Upper lobe of left lung (tissue), 6 donors: ENCODE results near the gene JUP. TPM values are rescaled to one million over a fixed set of nuclear protein-coding genes. Genes with fewer than 3 reads are reported as not detected.

Experiments used
- ATAC-seq, 2 donors: fragments of 200-7000 bp; cut with Tn5 transposase; one replicate each; pipeline ENCODE4 v1.9.1; 2022; ENCODE audit warnings: mild to moderate bottlenecking in 2 of 2, moderate library complexity in 2 of 2; ENCODE audit not compliant: low FRiP score in 2 of 2
- DNase-seq, 2 donors: peaks; one replicate each; pipeline ENCODE4 v3.0.0-alpha.2; 2019 to 2020
- H3K27ac ChIP-seq, 4 donors: fragments of 200-600 bp; sonication (generic); one replicate each; pipeline ENCODE4 v1.5.1; 2016 to 2019
- H3K27me3 ChIP-seq, 4 donors: fragments of 200-600 bp; sonication (generic); one replicate each; pipeline ENCODE4 v1.5.1; 2017 to 2019
- H3K36me3 ChIP-seq, 4 donors: fragments of 200-600 bp; sonication (generic); one replicate each; pipeline ENCODE4 v1.5.1; 2016 to 2019
- H3K4me1 ChIP-seq, 4 donors: fragments of 200-600 bp; sonication (generic); one replicate each; pipeline ENCODE4 v1.5.1; 2018 to 2019
- H3K4me3 ChIP-seq, 4 donors: fragments of 200-600 bp; sonication (generic); one replicate each; pipeline ENCODE4 v1.5.1; 2017 to 2019; ENCODE audit warnings: mild to moderate bottlenecking in 2 of 4, moderate library complexity in 1 of 4
- H3K9me3 ChIP-seq, 4 donors: fragments of 200-600 bp; sonication (generic); one replicate each; pipeline ENCODE4 v1.5.1; 2018 to 2019
- CTCF ChIP-seq, 6 experiments: fragments of 450-650 bp in 4 of 6; fragments of 200-600 bp in 2 of 6; sonication (generic) in 2 of 6; IDR thresholded peaks; one replicate each; pipeline ENCODE4 v1.5.1; 2016 to 2019; ENCODE audit warnings: antibody characterized with exemption in 6 of 6
- EP300 ChIP-seq, 4 donors: sonication (generic); formaldehyde crosslinking; IDR thresholded peaks; one replicate each; pipeline ENCODE4 v1.5.1; 2017; ENCODE audit warnings: antibody characterized with exemption in 4 of 4, control low read depth in 2 of 4
- POLR2A ChIP-seq, 4 donors: fragments of 450-650 bp; IDR thresholded peaks; one replicate each; pipeline ENCODE4 v1.5.1; 2016 to 2017; ENCODE audit warnings: antibody characterized with exemption in 4 of 4, mild to moderate bottlenecking in 2 of 4
- POLR2AphosphoS5 ChIP-seq, 2 donors: sonication (generic); formaldehyde crosslinking; IDR thresholded peaks; one replicate each; pipeline ENCODE4 v1.5.1; 2017; ENCODE audit warnings: antibody characterized with exemption in 2 of 2
- WGBS, 2 donors: methylation state at CpG; one replicate each; pipeline ENCODE4 v1.1.5; 2017 to 2018; 5-methylcytosine and 5-hydroxymethylcytosine counted together
- total RNA-seq, 6 donors: library from RNA; depleted of rRNA in 4 of 6; stranded (reverse); fragments of >200 nt in 4 of 6; gene quantifications; one replicate each; pipeline versions ENCODE4 v1.1.0 to v1.2.1, GENCODE V29; 2016 to 2021
- donor health status: DM: no; HTN: no; CAD: no; lungs with moderate emphysema.
- donor health status: DM: no; HTN: yes; CAD: no; lungs with severe emphysema.

Gene JUP
- total RNA-seq, 6 donors from 2014 or later: 120 to 241 (median 143) TPM

- Histone ChIP-seq H3K36me3 (peaks cover 0 to 24% (median 10%) of the 10 kb centered on the region in 4 donors), H3K9me3 (no peaks in the 10 kb centered on the region), H3K27ac (no peak overlapping the region), H3K27me3 (no peaks in the 10 kb centered on the region), H3K4me1 (no peaks in the 10 kb centered on the region), H3K4me3 (no peak overlapping the region)
- 88 to 91% methylated on average over 8 to 14 of the region's 14 CpGs for WGBS, 2 donors
- ATAC-seq (no peak), DNase-seq (no peak)
- no peak for TF ChIP-seq POLR2AphosphoS5 (IDR thresholded peaks at IDR 0.05)
- no peak for TF ChIP-seq POLR2A (IDR thresholded peaks at IDR 0.05)
- no peak for TF ChIP-seq CTCF (IDR thresholded peaks at IDR 0.05)
- TF ChIP-seq EP300 (IDR thresholded peaks at IDR 0.05): no peak
These were observed 35.3 kb upstream of the JUP start for GRCh38 chr17:41821776-41822175.

- no peaks in the 10 kb centered on the region for H3K36me3 ChIP-seq
- WGBS, 2 donors: 94 to 97% methylated on average over 20 of the region's 20 CpGs
- no peak overlapping the region for H3K4me3 ChIP-seq
- TF ChIP-seq POLR2AphosphoS5 (IDR thresholded peaks at IDR 0.05): no peak
- no peak for TF ChIP-seq CTCF (IDR thresholded peaks at IDR 0.05)
- no peak for TF ChIP-seq POLR2A (IDR thresholded peaks at IDR 0.05)
- TF ChIP-seq EP300 (IDR thresholded peaks at IDR 0.05): no peak
- DNase-seq (no peak), ATAC-seq (no peak)
- H3K9me3 ChIP-seq: no peaks in the 10 kb centered on the region
- H3K4me1 ChIP-seq: peaks cover under 1 to 3% (median 3%) of the 10 kb centered on the region in 4 donors
- no peak overlapping the region for H3K27ac ChIP-seq
- no peaks in the 10 kb centered on the region for H3K27me3 ChIP-seq
These were observed 31.5 kb upstream of the JUP start for GRCh38 chr17:41818024-41818423.

- Histone ChIP-seq H3K9me3 (no peaks in the 10 kb centered on the region), H3K36me3 (no peaks in the 10 kb centered on the region), H3K4me1 (peaks cover 12 to 16% (median 14%) of the 10 kb centered on the region in 4 donors), H3K4me3 (no peak overlapping the region), H3K27me3 (peaks cover 0 to 5% (median 0%) of the 10 kb centered on the region in 4 donors), H3K27ac (no peak overlapping the region)
- ATAC-seq (no peak), DNase-seq (no peak)
- TF ChIP-seq POLR2A (IDR thresholded peaks at IDR 0.05) (no peak), CTCF (IDR thresholded peaks at IDR 0.05) (no peak), POLR2AphosphoS5 (IDR thresholded peaks at IDR 0.05) (no peak), EP300 (IDR thresholded peaks at IDR 0.05) (no peak)
- 95 to 96% methylated on average over 15 to 20 of the region's 23 CpGs for WGBS, 2 donors
These were observed 30.3 kb upstream of the JUP start for GRCh38 chr17:41816637-41817320.

- TF ChIP-seq POLR2A (IDR thresholded peaks at IDR 0.05) (no peak), POLR2AphosphoS5 (IDR thresholded peaks at IDR 0.05) (no peak), EP300 (IDR thresholded peaks at IDR 0.05) (no peak), CTCF (IDR thresholded peaks at IDR 0.05) (no peak)
- no peaks in the 10 kb centered on the region for H3K36me3 ChIP-seq
- peaks cover 29 to 35% (median 32%) of the 10 kb centered on the region in 4 donors for H3K4me1 ChIP-seq
- no peak overlapping the region for H3K27ac ChIP-seq
- DNase-seq (no peak), ATAC-seq (no peak)
- peaks cover 0 to 6% (median 0%) of the 10 kb centered on the region in 4 donors for H3K27me3 ChIP-seq
- 53 to 55% methylated on average over 1 of the region's 1 CpG for WGBS, 2 donors
- no peaks in the 10 kb centered on the region for H3K9me3 ChIP-seq
- H3K4me3 ChIP-seq: no peak overlapping the region
These were observed 27.7 kb upstream of the JUP start for GRCh38 chr17:41814195-41814594.

GRCh38 chr17:41813699-41814124, 27.2 kb upstream of the JUP start:
- peak overlapping the region in 2 of 4 donors; percentile 62 to 88 for H3K4me3 ChIP-seq
- 85 to 89% methylated on average over 9 of the region's 9 CpGs for WGBS, 2 donors
- H3K4me1 ChIP-seq: peaks cover 29 to 35% (median 32%) of the 10 kb centered on the region in 4 donors
- H3K9me3 ChIP-seq: no peaks in the 10 kb centered on the region
- H3K36me3 ChIP-seq: no peaks in the 10 kb centered on the region
- ATAC-seq (no peak), DNase-seq (no peak)
- H3K27me3 ChIP-seq: peaks cover 0 to 6% (median 0%) of the 10 kb centered on the region in 4 donors
- H3K27ac ChIP-seq: peak overlapping the region in 2 of 4 donors; percentile 59 to 81
- TF ChIP-seq POLR2AphosphoS5 (IDR thresholded peaks at IDR 0.05) (no peak), POLR2A (IDR thresholded peaks at IDR 0.05) (no peak), EP300 (IDR thresholded peaks at IDR 0.05) (no peak), CTCF (IDR thresholded peaks at IDR 0.05) (no peak)
